Mammary epithelial cell (primary cell): ENCODE results near the gene AKR7A3.

ENCODE experiments used
- EZH2 ChIP-seq: IDR thresholded peaks from 2 replicates; pipeline ENCODE4 v1.6.1; 2012; ENCODE audit warnings: low read length, inconsistent platforms, borderline replicate concordance
- TF ChIP-seq, protein P1 (sequence below), 2 donors: IDR thresholded peaks in 1 of 2; conservative IDR thresholded peaks in 1 of 2; 2 replicates each; pipeline ENCODE4 v1.5.1; 2011 to 2012; ENCODE audit warnings: inconsistent platforms in 2 of 2, low read length in 2 of 2, mild to moderate bottlenecking in 2 of 2, control low read depth in 1 of 2, low read depth in 1 of 2; ENCODE audit not compliant: insufficient read depth in 1 of 2; ENCODE audit errors: extremely low read depth in 1 of 2

DNA sequence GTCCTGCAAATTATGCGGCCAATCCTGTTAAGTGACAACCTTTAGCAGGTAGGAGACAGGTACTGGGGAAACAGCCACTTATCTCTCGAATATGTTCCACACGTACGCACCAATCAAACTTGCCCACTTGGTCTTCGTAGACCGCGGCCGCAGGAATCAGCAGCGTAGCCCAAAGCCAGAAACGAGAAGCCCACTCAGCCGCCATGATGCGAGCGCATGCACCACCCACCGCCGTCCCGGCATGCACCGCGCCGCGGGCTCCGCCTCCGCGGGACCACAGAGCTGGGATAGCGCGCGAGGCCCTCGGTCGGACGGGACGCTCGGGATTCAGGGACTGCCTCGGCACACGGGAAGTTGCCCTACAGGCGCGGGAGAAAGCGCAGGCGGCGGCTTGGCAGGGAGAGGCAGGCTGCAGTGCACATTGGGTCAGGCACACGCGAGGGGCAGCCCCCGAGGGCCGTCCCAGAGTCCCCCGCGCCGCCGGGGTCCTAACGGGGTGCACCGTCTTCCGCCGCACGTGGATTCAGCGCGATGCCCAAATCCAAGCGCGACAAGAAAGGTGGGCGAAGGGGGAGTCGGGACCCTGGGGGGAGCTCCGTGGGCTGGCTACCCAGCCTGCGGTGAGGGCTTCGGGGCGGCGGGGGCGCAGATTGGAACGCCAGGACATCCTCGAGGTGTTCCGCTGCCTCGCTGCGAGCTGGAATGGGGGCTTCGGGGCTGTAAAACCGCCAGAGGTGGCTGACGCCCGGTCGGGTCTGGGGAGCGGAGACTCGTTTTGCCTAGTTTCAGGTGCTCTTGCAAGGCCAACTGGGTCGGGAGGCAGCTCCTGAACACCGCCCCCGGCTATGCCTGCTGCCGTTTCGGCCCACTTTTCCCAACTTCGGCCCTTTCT lies 37.0 kb downstream of the AKR7A3 start, which contains the start of the genes EMC1 and MRTO4:
- TF ChIP-seq, protein P1, sequence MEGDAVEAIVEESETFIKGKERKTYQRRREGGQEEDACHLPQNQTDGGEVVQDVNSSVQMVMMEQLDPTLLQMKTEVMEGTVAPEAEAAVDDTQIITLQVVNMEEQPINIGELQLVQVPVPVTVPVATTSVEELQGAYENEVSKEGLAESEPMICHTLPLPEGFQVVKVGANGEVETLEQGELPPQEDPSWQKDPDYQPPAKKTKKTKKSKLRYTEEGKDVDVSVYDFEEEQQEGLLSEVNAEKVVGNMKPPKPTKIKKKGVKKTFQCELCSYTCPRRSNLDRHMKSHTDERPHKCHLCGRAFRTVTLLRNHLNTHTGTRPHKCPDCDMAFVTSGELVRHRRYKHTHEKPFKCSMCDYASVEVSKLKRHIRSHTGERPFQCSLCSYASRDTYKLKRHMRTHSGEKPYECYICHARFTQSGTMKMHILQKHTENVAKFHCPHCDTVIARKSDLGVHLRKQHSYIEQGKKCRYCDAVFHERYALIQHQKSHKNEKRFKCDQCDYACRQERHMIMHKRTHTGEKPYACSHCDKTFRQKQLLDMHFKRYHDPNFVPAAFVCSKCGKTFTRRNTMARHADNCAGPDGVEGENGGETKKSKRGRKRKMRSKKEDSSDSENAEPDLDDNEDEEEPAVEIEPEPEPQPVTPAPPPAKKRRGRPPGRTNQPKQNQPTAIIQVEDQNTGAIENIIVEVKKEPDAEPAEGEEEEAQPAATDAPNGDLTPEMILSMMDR (conservative IDR thresholded peaks at IDR 0.05 in 1 of 2, IDR thresholded peaks at IDR 0.05 in 1 of 2; ENCODE audit: extremely low read depth in 1 of 2, insufficient read depth in 1 of 2, low read depth in 1 of 2, low read length in 2 of 2) = no peak
- TF ChIP-seq EZH2 = no peak
